Left lung (tissue), 10 donors: ENCODE measurements around the gene ICE2. TPM values are rescaled to one million over a fixed set of nuclear protein-coding genes. Genes with fewer than 3 reads are reported as not detected.
A peak's percentile ranks its signal among the peaks of the same experiment; 100 is the strongest.

Experiments
- ATAC-seq: fragments of 200-7000 bp; cut with Tn5 transposase; one replicate; pipeline ENCODE4 v1.9.1; 2020; ENCODE audit warnings: moderate library complexity
- DNase-seq, 4 donors: peaks; one replicate each; pipeline ENCODE4 v3.0.0-alpha.2; 2013 to 2020
- H3K27ac ChIP-seq, 2 donors: fragments of 200-600 bp; sonication (generic) in 1 of 2; one replicate each; pipeline versions ENCODE4 v1.5.0 to v1.8.0; 2020 to 2021
- H3K27me3 ChIP-seq, 2 donors: fragments of 200-600 bp; sonication (generic) in 1 of 2; one replicate each; pipeline versions ENCODE4 v1.5.0 to v1.8.0; 2020 to 2021
- H3K36me3 ChIP-seq, 2 donors: fragments of 200-600 bp; sonication (generic) in 1 of 2; one replicate each; pipeline versions ENCODE4 v1.5.0 to v1.8.0; 2020 to 2021
- H3K4me1 ChIP-seq, 2 donors: fragments of 200-600 bp; one replicate each; pipeline ENCODE4 v1.8.0; 2021
- H3K4me3 ChIP-seq, 2 donors: fragments of 200-600 bp; sonication (generic) in 1 of 2; one replicate each; pipeline versions ENCODE4 v1.5.0 to v1.8.0; 2020 to 2021; ENCODE audit warnings: mild to moderate bottlenecking in 1 of 2
- H3K9me3 ChIP-seq, 2 donors: fragments of 200-600 bp; sonication (generic) in 1 of 2; one replicate each; pipeline versions ENCODE4 v1.5.0 to v1.8.0; 2020 to 2021
- intact Hi-C, 2 donors: fragments of 100-400 bp; cut with DNase I; formaldehyde crosslinking; loops; one replicate each; pipeline versions ENCODE4 v1.11.2 to v1.14.2; 2022
- polyA plus RNA-seq, 6 donors: library from polyadenylated mRNA; unstranded; fragments of 120-200 nt; gene quantifications; one replicate each; pipeline ENCODE4 v1.2.1, GENCODE V29; 2013; ENCODE audit not compliant: insufficient read length in 6 of 6
- total RNA-seq, 2 donors: library from RNA; stranded (reverse); fragmentation: NEBNext Ultra II Directional; extraction: Animal tissue kit (Norgen Biotek cat#: 25700); gene quantifications; one replicate each; pipeline ENCODE4 v1.2.1, GENCODE V29; 2021
- TF ChIP-seq, protein P1 (sequence below), 2 donors: fragments of 200-600 bp; sonication (generic) in 1 of 2; IDR thresholded peaks; one replicate each; pipeline versions ENCODE4 v1.5.0 to v1.8.0; 2021; ENCODE audit warnings: antibody characterized with exemption in 2 of 2
- donor health status: DM: no; HTN: yes; CAD: no.
- donor health status: DM: no; HTN: no; CAD: no.

ICE2 gene
- total and polyA plus RNA-seq, 8 donors, result 35.9 to 94.4 (median 80.8) TPM

DNA sequence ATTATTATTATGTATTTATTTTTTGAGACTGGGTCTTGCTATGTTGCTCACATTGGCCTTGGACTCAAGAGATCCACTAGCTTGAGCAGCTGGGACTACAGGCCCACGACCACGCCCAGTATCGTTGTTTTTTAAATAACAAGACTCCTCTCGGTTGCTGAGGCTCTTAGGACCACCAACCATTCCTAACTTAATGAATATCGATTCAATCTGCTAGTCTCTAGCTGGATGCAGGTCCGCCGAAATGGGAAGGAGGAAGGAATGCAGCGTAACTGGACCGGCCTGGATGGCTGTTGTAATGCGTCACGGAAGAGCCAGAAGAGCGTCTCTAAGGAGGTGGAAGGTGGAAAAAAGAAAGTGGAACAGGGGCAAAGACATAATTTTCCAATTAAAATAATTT lies 82.8 kb downstream of the ICE2 start:
- TF ChIP-seq, protein P1, sequence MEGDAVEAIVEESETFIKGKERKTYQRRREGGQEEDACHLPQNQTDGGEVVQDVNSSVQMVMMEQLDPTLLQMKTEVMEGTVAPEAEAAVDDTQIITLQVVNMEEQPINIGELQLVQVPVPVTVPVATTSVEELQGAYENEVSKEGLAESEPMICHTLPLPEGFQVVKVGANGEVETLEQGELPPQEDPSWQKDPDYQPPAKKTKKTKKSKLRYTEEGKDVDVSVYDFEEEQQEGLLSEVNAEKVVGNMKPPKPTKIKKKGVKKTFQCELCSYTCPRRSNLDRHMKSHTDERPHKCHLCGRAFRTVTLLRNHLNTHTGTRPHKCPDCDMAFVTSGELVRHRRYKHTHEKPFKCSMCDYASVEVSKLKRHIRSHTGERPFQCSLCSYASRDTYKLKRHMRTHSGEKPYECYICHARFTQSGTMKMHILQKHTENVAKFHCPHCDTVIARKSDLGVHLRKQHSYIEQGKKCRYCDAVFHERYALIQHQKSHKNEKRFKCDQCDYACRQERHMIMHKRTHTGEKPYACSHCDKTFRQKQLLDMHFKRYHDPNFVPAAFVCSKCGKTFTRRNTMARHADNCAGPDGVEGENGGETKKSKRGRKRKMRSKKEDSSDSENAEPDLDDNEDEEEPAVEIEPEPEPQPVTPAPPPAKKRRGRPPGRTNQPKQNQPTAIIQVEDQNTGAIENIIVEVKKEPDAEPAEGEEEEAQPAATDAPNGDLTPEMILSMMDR (IDR thresholded peaks at IDR 0.05), result no peak
- Histone ChIP-seq H3K4me1 (peaks cover 50 to 62% of the 10 kb centered on the region in 2 donors), H3K9me3 (no peaks in the 10 kb centered on the region), H3K27ac (peak overlapping the region; percentile 93 to 95), H3K4me3 (peak overlapping the region; percentile 76 to 83), H3K36me3 (peaks cover 0 to 15% of the 10 kb centered on the region in 2 donors), H3K27me3 (peaks cover 0 to 25% of the 10 kb centered on the region in 2 donors)
- no peak for ATAC-seq
- peak in 1 of 4 donors; percentile 48 for DNase-seq
- intact Hi-C loops, result no loop called here

DNA sequence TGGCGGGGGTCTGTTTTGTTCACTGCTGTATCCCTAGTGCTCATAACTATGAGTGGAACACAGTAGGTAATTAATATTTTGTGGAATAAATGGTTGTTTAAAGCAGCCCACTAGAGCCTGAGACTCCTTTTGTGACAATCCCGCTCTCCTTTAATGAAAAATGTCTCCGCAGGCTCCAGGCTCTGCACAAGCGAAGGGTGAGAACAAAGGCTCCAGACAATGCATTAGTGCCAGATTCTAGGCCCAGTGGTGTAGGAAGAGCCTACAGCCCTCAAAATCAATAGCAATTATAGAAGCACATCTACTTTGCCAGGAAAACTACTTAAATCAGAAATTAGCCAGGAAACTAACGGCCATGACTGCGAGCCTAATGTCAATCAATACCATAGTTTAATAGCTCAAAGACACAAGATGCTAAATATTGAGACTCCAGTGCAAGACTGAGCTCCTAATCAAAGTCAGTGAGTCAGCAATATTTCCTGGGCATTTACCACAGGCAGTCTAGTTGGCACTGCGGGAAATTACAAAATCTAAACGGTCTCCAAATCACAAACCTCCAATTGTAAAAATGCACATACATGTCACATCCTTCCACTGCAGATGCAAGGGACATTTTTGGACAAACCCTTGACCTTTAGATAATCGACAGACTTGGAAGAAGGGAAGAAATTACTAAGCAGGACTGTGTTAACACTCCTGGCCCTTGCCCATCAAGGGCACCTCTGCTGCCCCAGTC lies 83.5 kb downstream of the ICE2 start:
- Histone ChIP-seq H3K4me3 (peak overlapping the region; percentile 76 to 83), H3K27me3 (peaks cover 0 to 25% of the 10 kb centered on the region in 2 donors), H3K36me3 (peaks cover 0 to 15% of the 10 kb centered on the region in 2 donors), H3K4me1 (peaks cover 56 to 68% of the 10 kb centered on the region in 2 donors), H3K27ac (peak overlapping the region; percentile 93 to 95), H3K9me3 (no peaks in the 10 kb centered on the region)
- TF ChIP-seq, protein P1 (IDR thresholded peaks at IDR 0.05), result no peak
- ATAC-seq (no peak), DNase-seq (no peak)
- intact Hi-C loops, result no loop called here

DNA sequence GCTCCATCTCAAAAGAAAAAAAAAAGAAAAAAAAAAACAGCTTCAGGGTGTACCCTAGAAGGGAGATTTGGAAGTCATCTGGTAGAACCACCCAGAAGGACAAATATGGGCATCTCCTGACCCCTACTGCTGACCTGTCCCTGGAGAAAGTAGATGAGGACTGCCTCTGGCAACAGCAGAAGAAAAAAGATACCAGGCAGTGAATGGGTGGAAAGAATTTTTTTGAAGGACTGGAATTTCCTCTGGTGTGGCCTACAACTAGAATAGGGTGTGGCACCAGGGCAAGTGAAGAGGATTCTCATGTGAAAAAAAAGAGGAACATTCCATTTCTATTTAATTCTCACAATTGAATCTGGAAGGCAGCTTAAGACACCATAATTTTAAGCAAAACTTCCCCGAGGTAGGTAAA lies 84.2 kb downstream of the ICE2 start:
- H3K4me1 ChIP-seq, result peaks cover 63 to 76% of the 10 kb centered on the region in 2 donors
- H3K27ac ChIP-seq, result peak overlapping the region; percentile 93 to 95
- DNase-seq (no peak), ATAC-seq (no peak)
- H3K27me3 ChIP-seq, result peaks cover 0 to 25% of the 10 kb centered on the region in 2 donors
- H3K4me3 ChIP-seq, result peak overlapping the region; percentile 2 to 83
- TF ChIP-seq, protein P1 (IDR thresholded peaks at IDR 0.05), result no peak
- intact Hi-C loops, result no loop called here
- H3K36me3 ChIP-seq, result peaks cover 0 to 15% of the 10 kb centered on the region in 2 donors
- H3K9me3 ChIP-seq, result no peaks in the 10 kb centered on the region

DNA sequence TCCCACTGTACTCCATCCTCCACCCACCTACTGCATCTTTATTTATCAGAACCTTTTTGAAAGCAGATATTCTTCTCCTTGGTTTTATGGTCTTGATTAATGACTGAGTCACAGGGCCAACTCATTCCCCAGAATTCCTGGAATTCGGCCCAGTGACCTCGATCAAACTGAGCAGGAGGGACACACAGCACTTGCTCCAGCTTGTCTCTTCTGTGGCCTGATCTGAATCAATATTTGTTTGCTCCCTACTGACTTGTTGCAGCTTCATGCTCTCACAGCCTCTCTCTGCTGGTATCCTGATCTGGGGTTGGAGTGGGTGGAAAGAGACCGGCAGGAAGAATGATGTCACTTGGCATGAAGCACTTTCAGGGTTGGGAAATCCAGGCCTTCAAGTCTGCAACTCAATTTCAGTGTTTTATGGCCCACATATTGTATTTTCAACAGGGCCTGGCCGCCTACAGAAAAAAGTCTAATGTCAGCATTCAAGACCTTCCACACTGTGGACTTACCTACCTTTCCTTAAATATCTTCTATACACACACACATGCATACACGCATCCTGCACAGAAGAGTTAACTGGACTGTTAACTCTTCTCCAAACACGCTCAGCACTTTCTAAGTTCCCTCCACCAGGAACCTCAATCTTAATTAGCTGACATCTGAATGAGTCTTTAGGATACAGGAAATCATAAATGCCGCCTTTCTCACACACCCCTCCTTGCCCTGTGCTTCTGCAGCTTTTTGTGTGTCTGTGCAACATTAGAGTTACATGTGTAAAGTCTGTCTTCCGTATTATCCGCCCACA lies 85.8 kb downstream of the ICE2 start:
- H3K4me3 ChIP-seq, result peak overlapping the region in 1 of 2 donors; percentile 83

More for the DNA sequence above, 85.8 kb downstream of the ICE2 start:
- peaks cover 76 to 85% of the 10 kb centered on the region in 2 donors for H3K4me1 ChIP-seq
- intact Hi-C loops, result no loop called here
- H3K27me3 ChIP-seq, result peaks cover 0 to 21% of the 10 kb centered on the region in 2 donors
- peaks cover 0 to 15% of the 10 kb centered on the region in 2 donors for H3K36me3 ChIP-seq
- peak overlapping the region; percentile 93 to 95 for H3K27ac ChIP-seq
- peak; percentile 35 for ATAC-seq
- TF ChIP-seq, protein P1 (IDR thresholded peaks at IDR 0.05), result no peak
- no peaks in the 10 kb centered on the region for H3K9me3 ChIP-seq
- DNase-seq, result peak in 3 of 4 donors; percentile 66 to 92 (median 83)
